IPS-NIHi11 (cell line): ENCODE data around the gene SLC35B1.

ENCODE experiments used
- DNase-seq: peaks from one replicate; pipeline ENCODE4 v3.0.0; 2012; ENCODE audit warnings: mixed read lengths, low spot score

Gene SLC35B1

GRCh38 chr17:49670002-49670401, 37.8 kb downstream of the SLC35B1 start:
- DNase-seq: no peak

DNA sequence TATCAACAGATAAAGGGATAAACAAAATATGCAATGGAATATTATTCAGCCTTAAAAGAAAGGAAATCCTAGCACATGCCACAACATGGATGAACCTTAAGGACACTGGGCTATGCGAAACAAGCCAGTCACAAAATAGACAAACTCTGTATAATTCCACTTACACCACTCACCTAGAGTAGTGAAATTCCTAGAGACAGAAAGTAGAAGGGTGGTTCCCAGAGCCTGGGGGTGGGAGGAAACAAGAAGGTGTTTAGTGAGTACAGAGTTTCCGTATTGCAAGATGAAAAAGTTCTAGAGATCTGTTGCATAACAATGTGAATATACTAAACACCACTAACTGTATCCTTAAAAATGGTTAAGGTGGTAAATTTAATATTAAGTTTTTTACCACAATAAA, 39.9 kb downstream of the SLC35B1 start:
- no peak for DNase-seq

DNA sequence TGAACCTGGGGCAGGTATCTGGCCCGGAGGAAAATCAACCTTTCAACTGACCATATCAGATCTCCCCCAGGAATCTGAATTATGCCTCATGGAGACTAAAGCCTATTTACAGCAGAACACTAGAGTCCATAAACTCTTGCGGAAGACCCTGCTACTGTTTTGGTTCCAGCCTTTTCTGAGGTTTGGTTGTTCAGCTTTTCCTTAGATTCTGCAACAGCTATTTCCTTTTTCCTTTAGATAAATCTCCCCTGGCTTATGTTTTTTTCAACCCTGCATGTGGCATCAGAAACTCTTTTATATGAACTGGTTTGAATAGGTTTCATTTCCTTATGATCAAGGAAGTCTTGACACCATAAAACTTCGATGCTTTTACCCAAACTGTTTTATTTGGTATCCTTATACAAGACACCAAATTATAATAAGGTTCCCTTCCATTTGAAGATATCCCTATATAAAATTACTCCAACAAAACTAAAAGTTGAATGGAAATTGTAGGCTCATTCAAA, 43.0 kb downstream of the SLC35B1 start:
- DNase-seq: no peak

- DNase-seq: no peak
Measured at GRCh38 chr17:49659661-49660382, 47.9 kb downstream of the SLC35B1 start.

GRCh38 chr17:49656247-49656646, 51.5 kb downstream of the SLC35B1 start:
- DNase-seq: no peak
